Natural killer cell (primary cell): Measurements from ENCODE around the gene CD164L2. TPM values are rescaled to one million over a fixed set of nuclear protein-coding genes. Genes with fewer than 3 reads are reported as not detected.
A peak's percentile ranks its signal among the peaks of the same experiment; 100 is the strongest.

Source experiments
- ATAC-seq, 3 donors: fragments of 150-1000 bp in 2 of 3; fragments of 200-7000 bp in 1 of 3; cut with Tn5 transposase; 1 replicate in 1 of 3; 2 replicates in 2 of 3; pipeline ENCODE4 v1.10.0; 2021; ENCODE audit warnings: mild to moderate bottlenecking in 2 of 3, moderate library complexity in 2 of 3
- DNase-seq, 2 donors: peaks; one replicate each; pipeline versions ENCODE4 v3.0.0 to v3.0.0-alpha.2; 2013 to 2021; ENCODE audit warnings: mixed read lengths in 1 of 2
- H3K27ac ChIP-seq: one replicate; pipeline ENCODE4 v1.5.1; 2013; ENCODE audit warnings: mild to moderate bottlenecking, low read length
- H3K27me3 ChIP-seq: one replicate; pipeline ENCODE4 v1.6.1; 2013; ENCODE audit warnings: low read length; ENCODE audit not compliant: control insufficient read depth, insufficient read depth
- H3K36me3 ChIP-seq: one replicate; pipeline ENCODE4 v1.6.1; 2013; ENCODE audit warnings: low read length; ENCODE audit not compliant: control insufficient read depth, insufficient read depth
- H3K4me1 ChIP-seq: one replicate; pipeline ENCODE4 v1.6.1; 2013; ENCODE audit warnings: low read length; ENCODE audit not compliant: control insufficient read depth, insufficient read depth
- H3K4me3 ChIP-seq: one replicate; pipeline ENCODE4 v1.5.1; 2013; ENCODE audit warnings: low read length
- H3K9me3 ChIP-seq: one replicate; pipeline ENCODE4 v1.6.1; 2013; ENCODE audit warnings: low read length; ENCODE audit not compliant: control insufficient read depth, insufficient read depth
- H3K27ac Mint-ChIP-seq, 2 donors: one replicate each; pipeline ENCODE4 v1.8.0; 2022; ENCODE audit warnings: mild to moderate bottlenecking in 2 of 2, mixed read lengths in 2 of 2, moderate library complexity in 1 of 2
- H3K27me3 Mint-ChIP-seq, 2 donors: one replicate each; pipeline ENCODE4 v1.8.0; 2022; ENCODE audit warnings: low read depth in 2 of 2, mixed read lengths in 2 of 2
- H3K36me3 Mint-ChIP-seq: one replicate; pipeline ENCODE4 v1.8.0; 2022; ENCODE audit warnings: mixed read lengths
- H3K4me1 Mint-ChIP-seq, 2 donors: one replicate each; pipeline ENCODE4 v1.8.0; 2022; ENCODE audit warnings: mixed read lengths in 2 of 2
- H3K4me3 Mint-ChIP-seq: one replicate; pipeline ENCODE4 v1.8.0; 2022; ENCODE audit warnings: mild to moderate bottlenecking, moderate library complexity, mixed read lengths
- H3K9me3 Mint-ChIP-seq, 2 donors: one replicate each; pipeline ENCODE4 v1.8.0; 2022; ENCODE audit warnings: mixed read lengths in 2 of 2
- CTCF ChIP-seq: fragments of 200-600 bp; IDR thresholded peaks from one replicate; pipeline ENCODE4 v1.8.0; 2022; ENCODE audit warnings: antibody characterized with exemption
- whole genome bisulfite sequencing: methylation state at CpG from one replicate; pipeline ENCODE4 v1.1.7; 2013; ENCODE audit warnings: missing lambda C conversion rate; ENCODE audit not compliant: insufficient coverage; 5-methylcytosine and 5-hydroxymethylcytosine counted together
- intact Hi-C: fragments of 100-400 bp; cut with micrococcal nuclease; formaldehyde crosslinking; loops from one replicate; pipeline ENCODE4 v1.14.2; 2022
- total RNA-seq, 4 donors: library from RNA; stranded (reverse); fragments of 120-200 nt in 1 of 4; gene quantifications; one replicate each; pipeline versions ENCODE4 v1.2.3 to v1.2.4, GENCODE V29; 2013 to 2022

Gene CD164L2
- total RNA-seq, 3 donors from 2014 or later (not counting 1 experiment from before 2014, with no cell fraction given) = 0.40 TPM; not detected in 2

GRCh38 chr1:27338751-27339150 is 44.4 kb downstream of the CD164L2 start:
- Histone ChIP-seq H3K9me3 (no peaks in the 10 kb centered on the region), H3K27ac (no peak overlapping the region), H3K4me3 (no peak overlapping the region), H3K36me3 (peaks cover 29% of the 10 kb centered on the region), H3K27me3 (no peaks in the 10 kb centered on the region), H3K4me1 (peaks cover 36% of the 10 kb centered on the region)
- H3K4me3 Mint-ChIP-seq = peak overlapping the region; percentile 37
- H3K4me1 Mint-ChIP-seq = peaks cover 39 to 42% of the 10 kb centered on the region in 2 donors
- WGBS = 97% methylated on average over 6 of the region's 6 CpGs
- intact Hi-C loops = no loop called here
- DNase-seq (no peak), ATAC-seq (no peak)
- no peaks in the 10 kb centered on the region for H3K27me3 Mint-ChIP-seq
- no peak for TF ChIP-seq CTCF
- H3K27ac Mint-ChIP-seq = peak overlapping the region; percentile 88 to 90
- H3K9me3 Mint-ChIP-seq = no peaks in the 10 kb centered on the region
- no peaks in the 10 kb centered on the region for H3K36me3 Mint-ChIP-seq

- peaks cover 42% of the 10 kb centered on the region for H3K36me3 ChIP-seq
- Mint-ChIP-seq H3K27me3 (no peaks in the 10 kb centered on the region), H3K27ac (peak overlapping the region in 1 of 2 donors; percentile 18), H3K4me3 (no peak overlapping the region), H3K4me1 (peaks cover 36 to 42% of the 10 kb centered on the region in 2 donors), H3K9me3 (no peaks in the 10 kb centered on the region), H3K36me3 (no peaks in the 10 kb centered on the region)
- ATAC-seq (no peak), DNase-seq (no peak)
- no peak overlapping the region for H3K4me3 ChIP-seq
- no peaks in the 10 kb centered on the region for H3K27me3 ChIP-seq
- no peak overlapping the region for H3K27ac ChIP-seq
- peaks cover 36% of the 10 kb centered on the region for H3K4me1 ChIP-seq
- WGBS = over 99% methylated on average over 5 of the region's 5 CpGs
- intact Hi-C loops = no loop called here
- no peak for TF ChIP-seq CTCF
- no peaks in the 10 kb centered on the region for H3K9me3 ChIP-seq
These were observed 46.4 kb downstream of the CD164L2 start for GRCh38 chr1:27336756-27337155.

- Histone ChIP-seq H3K27ac (no peak overlapping the region), H3K27me3 (no peaks in the 10 kb centered on the region), H3K4me3 (no peak overlapping the region), H3K36me3 (peaks cover 48% of the 10 kb centered on the region), H3K9me3 (no peaks in the 10 kb centered on the region), H3K4me1 (peaks cover 29% of the 10 kb centered on the region)
- TF ChIP-seq CTCF = no peak
- Mint-ChIP-seq H3K4me1 (peaks cover 27 to 36% of the 10 kb centered on the region in 2 donors), H3K27ac (no peak overlapping the region), H3K9me3 (no peaks in the 10 kb centered on the region), H3K4me3 (no peak overlapping the region), H3K36me3 (no peaks in the 10 kb centered on the region), H3K27me3 (no peaks in the 10 kb centered on the region)
- ATAC-seq (no peak), DNase-seq (no peak)
- 96% methylated on average over 17 of the region's 17 CpGs for WGBS
- intact Hi-C loops = no loop called here
These were observed 47.4 kb downstream of the CD164L2 start for GRCh38 chr1:27335506-27336422.
